Left kidney (tissue), 2 donors: ENCODE measurements around the gene CBFA2T2. TPM values are rescaled to one million over a fixed set of nuclear protein-coding genes. Genes with fewer than 3 reads are reported as not detected.

ENCODE experiments used
- DNase-seq: peaks from one replicate; pipeline ENCODE4 v3.0.0-alpha.2; 2013
- polyA plus RNA-seq: library from polyadenylated mRNA; unstranded; fragments of 120-200 nt; gene quantifications from one replicate; pipeline ENCODE4 v1.2.1, GENCODE V29; 2013; ENCODE audit not compliant: insufficient read length

CBFA2T2 gene
- polyA plus RNA-seq, 1 donor = 36.9 TPM

DNA sequence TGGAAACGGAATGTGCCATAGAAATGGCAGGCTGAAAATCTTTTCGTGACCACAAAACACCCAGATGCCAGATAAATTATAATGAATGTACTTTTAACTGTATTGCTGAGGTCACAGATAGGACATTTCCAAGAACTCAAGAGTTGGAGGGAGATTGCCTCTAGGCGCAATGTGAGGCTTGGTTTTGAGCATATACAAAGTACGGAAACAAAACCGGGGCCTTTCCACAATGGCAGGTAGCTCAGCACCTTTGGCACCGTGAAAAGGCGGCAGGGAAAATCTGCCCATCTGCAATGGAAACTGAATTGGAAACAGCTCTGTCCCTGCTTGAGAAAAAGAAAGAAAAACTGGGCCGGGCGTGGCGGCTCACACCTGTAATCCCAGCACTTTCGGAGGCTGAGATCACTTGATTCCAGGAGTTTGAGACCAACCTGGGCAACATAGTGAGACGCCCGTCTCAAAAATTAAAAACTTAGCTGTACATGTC lies 161.7 kb downstream of the CBFA2T2 start:
- no peak for DNase-seq

DNA sequence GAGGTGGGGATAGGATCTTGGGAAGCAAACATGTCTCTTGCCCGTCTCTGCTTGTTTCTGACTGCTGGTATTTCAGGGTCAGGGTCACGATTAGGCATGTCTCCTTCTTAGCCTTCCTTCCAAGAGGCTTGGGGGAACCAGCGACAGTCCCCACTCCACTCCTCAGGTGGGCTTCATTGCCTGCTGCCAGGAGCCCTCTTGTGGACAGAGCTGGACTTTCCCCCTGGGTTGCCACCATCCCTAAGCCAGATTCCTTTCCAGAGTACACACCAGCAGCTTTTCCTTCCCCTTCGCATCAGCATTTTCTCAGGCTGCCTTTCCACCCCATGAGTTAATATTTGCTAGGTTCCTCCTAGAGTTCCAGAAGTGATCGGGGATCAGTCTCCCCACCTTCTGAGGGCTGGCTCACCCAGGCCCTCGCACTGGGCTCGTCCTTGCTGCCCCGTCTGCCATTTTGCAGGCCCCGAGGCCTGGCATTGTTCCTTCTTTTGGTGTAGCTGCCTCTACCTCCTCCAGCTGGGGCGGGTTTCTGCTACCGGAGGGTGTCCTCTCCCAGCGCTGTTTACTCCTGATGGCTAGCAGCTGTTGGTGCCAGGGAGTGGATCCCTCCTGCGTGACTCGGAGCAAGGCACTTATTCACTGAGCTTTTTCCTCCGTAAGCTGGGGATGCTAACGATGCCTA lies 163.5 kb downstream of the CBFA2T2 start:
- DNase-seq = peak; percentile 74

DNA sequence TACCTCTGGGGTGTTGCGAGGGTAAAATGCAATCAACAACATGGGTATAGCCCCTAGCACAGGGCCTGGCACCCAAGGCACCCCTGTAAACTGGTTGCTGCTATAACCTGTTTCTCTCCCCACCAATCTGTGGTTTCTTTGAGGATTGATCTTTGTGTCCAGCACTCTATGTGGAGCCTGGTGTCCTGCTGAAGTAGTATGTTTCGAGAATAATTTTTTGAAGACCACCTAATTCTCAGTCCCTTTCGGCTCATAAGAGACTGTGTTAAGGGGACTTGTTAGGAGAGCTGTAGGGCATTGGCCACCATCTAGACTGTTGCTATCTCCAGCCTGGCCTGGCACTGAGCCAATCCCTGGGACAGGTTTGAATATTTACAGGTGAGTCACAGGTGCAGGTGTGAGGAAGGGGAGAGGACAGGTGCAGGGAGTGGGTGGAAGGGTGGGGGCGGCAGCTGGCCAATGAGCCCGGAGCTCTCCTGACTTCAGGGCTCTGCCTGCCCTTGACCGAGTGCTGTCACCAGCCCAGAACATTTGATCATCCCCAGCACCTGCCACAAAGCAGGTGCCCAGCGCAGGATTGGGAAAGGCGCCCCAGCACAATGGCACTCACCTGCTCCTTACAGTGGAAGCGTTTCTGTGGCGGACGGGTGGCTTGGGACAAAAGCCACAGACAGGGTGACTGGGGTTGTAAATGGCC lies 164.2 kb downstream of the CBFA2T2 start:
- no peak for DNase-seq

DNA sequence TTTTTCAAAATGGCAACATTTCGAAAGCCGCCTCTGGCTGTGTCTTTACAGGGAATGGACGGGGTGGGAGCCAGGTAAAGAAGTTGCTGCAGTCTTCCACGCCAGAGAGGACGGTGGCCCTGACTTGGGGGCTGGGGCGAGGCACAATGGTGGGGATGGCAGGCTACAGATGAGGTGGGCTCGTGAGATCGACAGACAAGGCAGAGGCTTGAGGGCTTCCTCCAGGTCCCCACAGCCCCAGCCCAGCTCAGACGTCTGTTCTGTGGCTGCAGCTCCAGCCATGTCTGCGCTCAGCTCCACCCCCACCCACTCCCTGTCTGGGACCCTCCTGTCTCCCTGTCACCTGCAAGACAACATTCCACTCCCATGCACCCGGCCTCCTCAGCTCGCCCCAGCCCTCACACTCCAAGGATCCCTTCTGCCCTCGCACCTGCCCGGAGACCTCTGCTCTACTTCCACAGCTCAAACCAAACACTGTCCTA lies 164.8 kb downstream of the CBFA2T2 start:
- DNase-seq = no peak

DNA sequence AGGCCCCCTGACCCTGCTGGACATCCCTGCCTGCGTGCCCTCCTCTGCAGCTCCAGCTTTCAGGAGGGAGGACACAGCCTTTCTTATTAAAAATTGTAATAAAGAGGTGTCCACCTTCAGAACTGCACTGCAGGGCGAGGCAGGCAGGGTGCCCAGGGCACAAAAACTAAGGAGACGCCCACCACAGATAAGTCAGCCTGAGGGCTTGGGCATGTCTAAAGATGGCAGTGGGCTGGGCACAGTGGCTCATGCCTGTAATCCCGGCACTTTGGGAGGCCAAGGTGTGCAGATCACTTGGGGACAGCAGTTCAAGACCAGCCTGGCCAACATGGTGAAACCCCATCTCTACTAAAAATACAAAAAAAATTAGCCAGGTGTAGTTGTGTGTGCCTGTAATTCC lies 165.3 kb downstream of the CBFA2T2 start:
- no peak for DNase-seq

DNA sequence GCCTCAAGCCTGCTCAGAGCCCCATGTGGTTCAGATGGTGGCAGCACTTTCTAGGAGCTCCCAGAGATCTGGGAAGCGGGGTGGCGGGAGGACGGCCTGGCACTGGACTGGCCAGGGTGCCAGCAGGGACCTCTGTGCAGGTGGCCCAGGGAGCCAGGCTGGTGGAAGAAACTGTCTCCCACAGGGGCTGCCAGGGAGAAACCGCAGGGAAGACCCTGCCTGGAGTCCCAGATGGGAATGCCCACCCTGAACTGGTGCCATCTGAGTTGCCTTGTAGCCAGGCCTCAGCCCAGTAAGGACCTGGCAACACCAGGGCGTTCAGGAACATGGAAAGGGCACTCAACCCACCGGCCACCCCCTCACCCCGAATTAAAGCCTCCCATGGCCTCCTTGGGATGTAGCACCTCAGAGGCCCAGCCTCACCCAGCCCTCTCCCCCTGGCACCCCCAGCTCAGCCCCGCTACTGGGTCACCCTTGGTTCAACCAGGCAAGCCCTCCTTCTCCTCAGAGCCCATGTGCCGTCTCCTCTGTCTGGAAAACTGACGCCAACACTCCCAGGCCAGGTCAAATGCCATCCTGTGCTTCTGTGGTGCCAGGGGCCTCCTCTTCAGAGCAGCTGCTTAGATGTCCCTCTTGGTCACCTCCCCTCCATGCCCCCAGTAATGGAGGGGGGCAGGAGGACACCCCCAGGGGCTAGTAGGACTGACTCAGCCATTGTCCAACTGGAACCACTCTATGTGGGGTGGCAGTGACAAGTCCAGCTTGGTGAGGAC lies 166.3 kb downstream of the CBFA2T2 start:
- DNase-seq = no peak

DNA sequence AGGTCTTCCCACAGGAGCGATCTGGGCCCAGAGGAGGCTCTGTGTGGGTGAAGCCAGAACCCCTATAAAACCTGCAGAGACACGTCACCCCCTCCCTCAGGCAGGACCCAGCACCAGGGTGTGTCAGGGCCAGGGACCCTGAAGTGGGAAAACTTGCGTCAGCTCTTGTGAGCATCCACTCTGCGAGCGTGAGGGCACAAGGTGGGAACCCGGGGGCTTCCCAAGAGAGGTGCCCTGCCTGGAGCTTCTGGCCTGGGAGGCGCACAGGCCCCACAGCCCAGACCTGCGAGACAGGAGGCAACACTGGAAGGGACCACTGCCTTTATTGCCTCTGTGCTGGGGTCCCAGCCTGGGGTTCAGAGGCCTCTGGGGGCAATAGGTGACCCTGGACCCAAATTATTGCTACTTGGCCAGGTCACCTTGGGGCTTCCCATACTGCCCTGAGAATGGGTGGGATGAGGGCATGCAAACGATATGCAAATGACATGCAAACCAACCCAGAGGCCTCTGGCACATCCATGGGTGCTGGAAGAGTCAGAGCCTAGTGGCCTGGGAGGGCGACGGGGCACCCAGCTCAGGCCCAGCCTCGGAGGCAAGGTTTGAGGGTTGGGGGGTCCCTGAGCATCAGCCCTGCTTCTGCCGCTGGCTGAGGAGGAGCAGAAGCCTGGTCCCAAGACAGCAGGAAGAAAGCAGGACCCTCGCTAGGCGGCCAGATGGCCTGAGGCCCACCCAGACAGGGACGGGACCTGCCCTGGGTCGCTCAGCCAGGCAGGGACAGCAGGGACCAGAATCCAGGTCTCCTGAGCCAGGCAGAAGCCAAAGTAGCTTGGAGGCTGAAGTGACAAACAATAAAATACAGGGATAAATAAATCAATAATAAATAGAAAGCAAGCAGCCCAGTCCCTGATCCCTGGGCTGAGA lies 167.1 kb downstream of the CBFA2T2 start:
- no peak for DNase-seq

DNA sequence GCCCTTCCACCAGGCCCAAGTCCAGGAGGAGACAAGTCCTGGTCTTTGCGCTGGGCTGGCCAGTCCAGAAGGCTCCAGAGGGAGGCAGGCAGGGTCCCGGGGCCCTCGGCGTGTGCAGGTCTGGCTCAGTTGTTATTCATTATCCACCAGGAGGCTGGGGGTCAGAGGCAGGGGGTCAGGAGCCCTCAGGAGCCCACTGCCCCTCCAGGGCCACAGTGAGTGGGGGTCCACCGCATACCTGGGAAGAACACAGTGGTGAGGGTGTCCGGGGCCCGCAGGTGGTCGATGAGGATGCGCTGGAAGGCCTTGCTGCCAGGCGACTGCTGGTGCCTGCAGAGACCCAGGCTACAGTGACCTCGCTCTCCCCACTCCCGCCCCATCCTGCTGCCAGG lies 167.8 kb downstream of the CBFA2T2 start:
- no peak for DNase-seq

DNA sequence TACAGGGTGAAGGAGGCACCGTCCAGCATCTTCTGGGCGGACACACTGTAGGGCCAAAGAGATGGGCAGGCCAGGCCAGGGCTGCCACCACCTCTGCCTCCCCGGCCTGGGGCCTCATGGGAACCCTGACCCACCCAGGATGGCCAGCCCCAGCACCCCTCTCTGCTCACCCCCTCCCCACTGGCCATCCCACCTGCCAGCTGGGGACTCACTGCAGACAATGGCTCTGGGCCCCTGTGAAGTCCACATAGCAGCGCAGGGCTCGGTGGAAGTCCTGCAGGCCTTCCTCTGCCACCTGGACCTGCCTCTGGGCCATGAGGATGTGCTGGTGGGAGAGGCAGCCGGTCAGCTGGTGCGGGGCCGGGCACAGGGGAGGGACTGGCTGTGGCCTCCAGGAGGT lies 168.6 kb downstream of the CBFA2T2 start:
- no peak for DNase-seq

DNA sequence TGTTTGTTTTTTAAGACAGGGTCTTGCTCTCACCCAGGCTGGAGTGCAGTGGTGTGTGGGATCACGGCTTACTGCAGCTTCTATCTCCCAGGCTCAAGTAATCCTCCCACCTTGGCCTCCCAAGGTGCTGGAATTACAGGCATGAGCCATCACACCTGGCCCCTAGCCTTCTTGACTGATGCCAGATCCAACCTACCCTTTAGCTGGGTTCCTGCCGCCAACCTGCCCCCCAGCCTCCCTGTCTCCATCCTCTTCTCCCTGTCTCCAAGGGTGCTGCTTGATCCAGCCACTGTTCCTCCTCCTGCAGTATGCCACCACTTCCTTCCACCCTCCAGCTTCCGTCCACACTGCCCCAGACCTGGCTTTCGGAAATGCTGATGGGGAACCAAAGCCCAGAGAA lies 169.0 kb downstream of the CBFA2T2 start:
- no peak for DNase-seq

DNA sequence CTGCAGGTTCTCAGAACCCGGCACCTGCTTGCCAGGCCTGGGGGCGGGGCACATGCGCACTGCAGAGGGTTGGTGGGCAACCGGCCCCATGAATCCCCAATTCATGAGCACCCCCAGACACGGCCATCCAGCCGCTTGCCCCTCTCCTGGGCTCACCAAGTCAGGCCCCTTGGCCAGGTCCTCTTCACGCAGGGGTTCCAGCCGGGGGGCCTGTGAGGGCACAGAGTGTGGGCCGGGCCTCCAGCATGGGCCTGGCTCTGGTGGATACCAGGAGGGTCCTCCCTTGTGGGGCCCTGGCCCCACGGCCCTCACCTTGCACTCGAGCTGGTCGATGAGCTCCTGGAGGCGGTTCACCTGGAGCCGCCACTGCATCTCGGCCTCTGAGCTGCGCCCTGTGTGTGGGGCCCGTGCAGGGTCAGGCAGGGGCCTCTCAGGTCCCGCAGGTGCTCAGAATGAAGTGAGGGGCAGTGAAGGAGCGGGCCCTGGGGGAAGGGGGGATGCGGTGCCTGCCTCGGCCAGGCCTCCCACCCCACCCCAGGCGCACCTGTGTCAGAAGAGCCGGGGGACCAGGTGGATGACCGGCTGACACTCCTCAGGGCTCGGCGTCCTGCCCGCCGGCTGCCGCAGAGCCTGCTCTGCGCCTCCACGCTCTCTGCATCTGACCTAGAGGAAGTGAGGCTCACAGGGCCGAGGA lies 169.6 kb downstream of the CBFA2T2 start:
- no peak for DNase-seq

DNA sequence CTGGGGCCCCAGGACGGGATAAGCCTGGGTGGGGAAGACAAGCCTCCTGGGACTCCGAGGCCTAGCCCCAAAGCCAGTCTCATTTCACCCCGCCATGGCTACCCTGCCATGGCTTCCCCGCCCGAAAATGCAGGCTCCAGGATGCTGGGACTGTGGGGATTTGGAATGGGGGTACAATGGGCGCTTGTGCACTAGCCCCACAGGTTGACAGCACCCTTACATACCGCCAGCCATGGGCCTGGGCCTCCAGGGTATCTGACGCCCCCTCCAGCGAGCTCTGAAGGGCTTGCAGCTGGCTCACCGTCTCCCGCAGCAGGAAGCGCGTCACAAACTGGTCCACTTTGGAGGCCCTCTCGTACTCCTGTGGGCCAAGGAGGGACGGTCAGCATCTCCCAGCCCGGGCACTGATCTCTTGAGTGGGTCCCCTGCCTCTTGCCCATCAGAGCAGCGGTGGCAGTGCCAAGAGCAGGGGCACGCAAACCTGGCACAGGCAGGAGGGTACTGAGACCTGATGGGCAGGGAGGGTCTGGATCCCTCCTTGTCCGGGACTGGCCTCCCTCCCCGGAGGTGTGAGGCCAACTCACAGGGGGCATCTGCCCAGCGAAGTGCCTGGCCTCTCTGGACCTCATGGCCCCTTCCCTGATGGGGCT lies 170.3 kb downstream of the CBFA2T2 start:
- DNase-seq = no peak

DNA sequence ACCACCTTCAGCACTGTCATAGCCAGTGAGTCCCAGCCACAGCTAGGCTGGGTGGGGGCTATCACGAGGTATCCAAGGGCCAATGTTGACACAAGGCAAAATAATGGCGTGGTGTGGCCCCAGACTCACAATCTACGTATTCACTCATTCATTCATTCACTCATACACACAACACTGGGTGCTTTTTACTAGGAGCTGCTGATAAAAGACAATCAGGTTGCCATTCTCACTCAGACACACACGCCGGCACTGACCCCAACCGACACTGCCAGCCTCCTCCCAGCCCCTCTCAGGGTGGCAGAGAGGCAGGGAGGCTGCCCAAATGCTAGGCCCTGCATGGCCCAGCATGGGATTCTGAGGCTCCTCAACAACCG lies 170.8 kb downstream of the CBFA2T2 start:
- no peak for DNase-seq

DNA sequence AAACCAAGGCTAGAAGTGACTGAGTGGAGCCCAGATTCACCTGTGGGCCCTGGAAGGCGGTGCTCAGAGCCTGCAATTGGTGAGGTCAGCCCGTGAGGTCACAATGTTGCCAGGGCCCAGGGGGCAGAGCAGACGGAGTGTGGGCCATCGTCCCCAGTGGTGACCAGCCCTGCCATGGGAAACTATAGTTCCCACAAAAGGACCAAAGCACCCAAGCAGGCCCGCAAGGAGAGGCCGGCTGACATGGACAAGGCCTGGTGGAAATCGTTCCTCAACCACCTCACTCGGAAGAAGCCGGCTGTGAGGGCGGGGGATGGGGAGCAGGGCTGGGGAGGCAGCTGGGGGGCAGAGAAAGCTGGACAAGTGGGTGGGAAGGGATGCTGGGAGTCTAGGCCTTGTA lies 172.3 kb downstream of the CBFA2T2 start, which contains the start of gene C20orf144:
C20orf144 (plus strand) TSS at position 156 of the 400 bp plus-strand sequence; CDS start at position 175, 19 bp downstream.
- no peak for DNase-seq

DNA sequence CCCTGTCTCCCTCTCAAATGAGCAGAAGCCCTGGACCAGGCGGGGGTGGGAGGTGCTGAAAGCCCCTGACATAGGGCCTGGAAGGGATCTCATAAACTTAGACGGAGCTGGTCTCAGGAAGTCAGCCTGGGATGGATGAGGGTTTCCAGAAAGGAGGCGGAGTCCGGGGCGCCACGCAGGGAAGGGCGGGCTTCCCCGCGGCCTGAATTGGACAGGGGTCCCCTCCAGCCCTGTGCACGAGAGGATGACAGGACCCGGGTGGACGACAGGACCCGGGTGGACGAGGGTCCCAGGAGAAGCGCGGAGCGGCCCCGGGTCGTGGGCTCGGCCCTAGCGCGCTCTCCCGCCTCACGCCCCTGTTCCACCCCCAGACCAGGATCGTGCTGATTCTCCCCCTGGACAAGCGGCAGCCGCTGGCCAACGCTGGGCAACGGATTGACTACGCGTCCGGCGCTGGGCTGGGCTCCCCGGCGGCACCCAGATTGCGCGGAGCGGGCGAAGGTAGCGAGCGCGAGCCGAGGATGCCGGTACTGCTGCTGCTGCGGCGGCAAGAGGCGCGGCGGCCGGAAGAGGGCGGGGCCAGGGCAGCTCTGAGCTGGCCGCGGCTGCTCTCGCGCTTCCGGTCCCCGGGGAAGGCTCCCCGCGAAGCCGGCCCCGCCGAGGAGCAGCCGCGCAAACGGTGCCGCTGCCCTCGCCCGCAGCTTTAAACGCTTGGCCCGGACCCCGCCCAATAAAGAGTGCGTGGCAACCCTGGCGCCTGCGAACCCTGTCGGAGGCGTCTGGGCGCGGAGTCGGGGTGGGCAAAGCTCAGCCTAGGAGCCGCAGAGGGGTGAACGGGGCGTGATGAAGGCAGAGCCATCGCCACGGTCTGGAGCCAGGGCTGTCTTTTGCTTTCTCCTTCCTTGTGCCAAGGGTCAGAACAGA lies 173.5 kb downstream of the CBFA2T2 start:
- DNase-seq = peak; percentile 68

DNA sequence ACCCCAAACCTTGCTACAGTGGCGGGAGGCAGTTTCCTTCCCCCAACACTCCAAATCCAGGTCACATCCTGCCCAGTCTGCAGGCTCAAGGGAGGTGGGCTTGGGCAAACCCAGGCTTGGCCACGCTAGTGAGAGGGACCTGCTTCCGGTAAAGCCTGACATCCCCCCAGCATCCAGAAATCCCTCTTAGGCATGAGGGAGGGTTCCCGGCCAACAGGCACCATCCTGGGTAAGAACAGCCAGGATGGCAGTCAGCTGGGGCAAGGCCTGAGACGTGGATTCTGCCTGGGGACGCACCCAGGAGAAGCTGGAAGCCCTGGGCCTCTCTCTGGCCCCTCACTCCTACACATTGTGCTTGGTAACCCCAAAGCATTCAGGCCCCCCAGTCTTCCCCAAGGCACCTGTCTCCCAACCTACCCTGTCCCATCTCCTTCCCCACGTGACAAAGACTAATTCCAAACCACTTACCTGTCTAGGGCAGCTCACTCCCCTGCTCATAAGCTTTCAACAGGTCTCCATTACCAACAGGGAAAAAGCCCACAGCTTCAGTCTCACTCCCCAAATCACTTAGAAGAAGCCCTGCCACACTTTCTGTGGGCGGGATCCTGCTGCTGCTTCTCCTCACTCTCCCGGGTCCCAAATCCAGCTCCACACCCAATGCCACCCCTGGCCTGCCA lies 174.3 kb downstream of the CBFA2T2 start:
- DNase-seq = no peak

DNA sequence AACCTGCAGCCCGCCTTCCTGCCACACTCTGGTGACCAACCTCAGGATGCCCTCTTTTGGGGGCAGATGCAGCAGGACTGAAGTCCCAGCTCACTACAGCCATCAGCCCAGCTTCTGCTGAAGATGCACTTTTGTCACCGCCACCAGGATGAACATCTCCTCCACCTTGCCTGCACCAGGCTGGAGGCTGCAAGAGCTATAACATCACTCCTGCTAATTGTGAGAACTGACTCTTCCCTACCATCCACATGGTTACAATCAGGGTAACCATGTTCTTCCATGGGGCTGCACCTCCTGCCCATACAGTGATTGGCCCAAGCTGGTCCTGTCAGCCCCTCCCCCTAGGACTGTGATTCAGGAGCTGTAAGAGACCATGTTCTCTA lies 174.9 kb downstream of the CBFA2T2 start:
- no peak for DNase-seq
